ENCODE results near the gene SMG7.

DNA sequence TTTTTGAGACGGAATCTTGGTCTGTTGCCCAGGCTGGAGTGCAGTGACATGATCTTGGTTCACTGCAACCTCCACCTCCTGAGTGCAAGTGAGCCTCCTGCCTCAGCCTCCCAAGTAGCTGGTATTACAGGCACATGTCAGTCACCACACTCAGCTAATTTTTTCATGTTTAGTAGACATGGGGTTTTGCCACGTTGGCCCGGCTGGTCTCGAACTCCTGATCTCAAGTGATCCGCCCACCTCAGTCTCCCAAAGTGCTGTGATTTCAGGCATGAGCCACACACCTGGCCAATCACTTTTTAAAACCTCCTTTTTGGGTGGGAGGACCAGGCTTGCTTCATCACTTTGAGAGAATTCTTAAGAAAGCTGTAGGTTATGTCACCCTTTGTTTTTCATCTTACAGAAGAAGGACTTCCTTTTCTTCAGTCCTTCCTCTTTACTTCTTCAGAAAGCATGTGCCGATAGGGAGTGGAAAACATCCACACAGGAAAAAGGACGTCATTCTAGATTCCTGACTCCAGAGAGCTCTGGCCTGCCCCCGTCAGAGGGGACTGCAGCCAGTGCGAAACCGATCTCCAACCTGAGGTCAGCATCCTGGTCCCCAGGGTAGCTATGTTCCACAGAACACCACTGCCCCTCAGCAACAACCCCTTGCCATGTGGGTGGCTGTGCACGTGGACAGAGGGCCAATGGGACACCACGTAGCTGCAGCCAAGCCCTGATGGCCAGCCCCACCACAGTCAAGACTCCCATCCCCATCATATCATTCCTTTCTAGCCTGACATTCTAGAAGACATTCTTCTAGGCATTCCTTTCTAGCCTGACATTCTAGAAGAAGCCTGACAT lies 96.1 kb downstream of the SMG7 start:
- TF ChIP-seq, protein P1, sequence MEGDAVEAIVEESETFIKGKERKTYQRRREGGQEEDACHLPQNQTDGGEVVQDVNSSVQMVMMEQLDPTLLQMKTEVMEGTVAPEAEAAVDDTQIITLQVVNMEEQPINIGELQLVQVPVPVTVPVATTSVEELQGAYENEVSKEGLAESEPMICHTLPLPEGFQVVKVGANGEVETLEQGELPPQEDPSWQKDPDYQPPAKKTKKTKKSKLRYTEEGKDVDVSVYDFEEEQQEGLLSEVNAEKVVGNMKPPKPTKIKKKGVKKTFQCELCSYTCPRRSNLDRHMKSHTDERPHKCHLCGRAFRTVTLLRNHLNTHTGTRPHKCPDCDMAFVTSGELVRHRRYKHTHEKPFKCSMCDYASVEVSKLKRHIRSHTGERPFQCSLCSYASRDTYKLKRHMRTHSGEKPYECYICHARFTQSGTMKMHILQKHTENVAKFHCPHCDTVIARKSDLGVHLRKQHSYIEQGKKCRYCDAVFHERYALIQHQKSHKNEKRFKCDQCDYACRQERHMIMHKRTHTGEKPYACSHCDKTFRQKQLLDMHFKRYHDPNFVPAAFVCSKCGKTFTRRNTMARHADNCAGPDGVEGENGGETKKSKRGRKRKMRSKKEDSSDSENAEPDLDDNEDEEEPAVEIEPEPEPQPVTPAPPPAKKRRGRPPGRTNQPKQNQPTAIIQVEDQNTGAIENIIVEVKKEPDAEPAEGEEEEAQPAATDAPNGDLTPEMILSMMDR (IDR thresholded peaks at IDR 0.05; ENCODE audit: low read length): no peak
- TF ChIP-seq EZH2 (IDR thresholded peaks at IDR 0.05; ENCODE audit: borderline replicate concordance, low read length): no peak
